Neural progenitor cell (in vitro differentiated cells): ENCODE measurements around the gene PDCD6IP. TPM values are rescaled to one million over a fixed set of nuclear protein-coding genes. Genes with fewer than 3 reads are reported as not detected.
"Not testable (repeated sequence)": the region's sequence is repeated elsewhere in the genome, so short reads cannot be mapped to it uniquely, and the experiment has no call there.

Experiments
- DNase-seq: peaks from one replicate; pipeline ENCODE4 v3.0.0-alpha.2; 2016; ENCODE audit warnings: low spot score
- H2AFZ ChIP-seq: fragments of 200-600 bp; sonication (generic); replicated peaks from 2 replicates; pipeline ENCODE4 v1.6.1; 2016; ENCODE audit warnings: antibody characterized with exemption
- H3F3A ChIP-seq: fragments of 200-600 bp; sonication (generic); 2 replicates; pipeline ENCODE4 v1.6.1; 2016; ENCODE audit warnings: antibody characterized with exemption, low read depth
- H3K27ac ChIP-seq: fragments of 200-600 bp; sonication (generic); 2 replicates; pipeline ENCODE4 v1.5.1; 2016; ENCODE audit warnings: mild to moderate bottlenecking
- H3K27me3 ChIP-seq: fragments of 200-600 bp; sonication (generic); 2 replicates; pipeline ENCODE4 v1.6.1; 2016; ENCODE audit warnings: mild to moderate bottlenecking, moderate library complexity
- H3K36me3 ChIP-seq: fragments of 200-600 bp; sonication (generic); 2 replicates; pipeline ENCODE4 v1.5.1; 2016
- H3K4me1 ChIP-seq: fragments of 200-600 bp; sonication (generic); 2 replicates; pipeline ENCODE4 v1.6.1; 2016; ENCODE audit warnings: mixed run types
- H3K4me2 ChIP-seq: fragments of 200-600 bp; sonication (generic); 2 replicates; pipeline ENCODE4 v1.6.1; 2016
- H3K4me3 ChIP-seq: fragments of 200-600 bp; sonication (generic); 2 replicates; pipeline ENCODE4 v1.5.1; 2016
- H3K79me2 ChIP-seq: fragments of 200-600 bp; sonication (generic); 2 replicates; pipeline ENCODE4 v1.6.1; 2016; ENCODE audit warnings: low read depth
- H3K9ac ChIP-seq: fragments of 200-600 bp; sonication (generic); 2 replicates; pipeline ENCODE4 v1.6.1; 2016
- H3K9me3 ChIP-seq: fragments of 200-600 bp; sonication (generic); 2 replicates; pipeline ENCODE4 v1.5.1; 2016; ENCODE audit warnings: low read depth
- H4K20me1 ChIP-seq: fragments of 200-600 bp; sonication (generic); 2 replicates; pipeline ENCODE4 v1.6.1; 2016; ENCODE audit warnings: low read depth
- H3K27ac Mint-ChIP-seq: 3 replicates; pipeline ENCODE4 v1.8.0; 2021; ENCODE audit warnings: mixed read lengths
- H3K27me3 Mint-ChIP-seq: 2 replicates; pipeline ENCODE4 v1.8.0; 2022; ENCODE audit warnings: low read depth, mild to moderate bottlenecking, inconsistent platforms, moderate library complexity, mixed read lengths; ENCODE audit not compliant: insufficient read depth
- H3K36me3 Mint-ChIP-seq: 3 replicates; pipeline ENCODE4 v1.8.0; 2021; ENCODE audit warnings: mixed read lengths
- H3K4me1 Mint-ChIP-seq: 3 replicates; pipeline ENCODE4 v1.8.0; 2021; ENCODE audit warnings: mixed read lengths
- H3K4me3 Mint-ChIP-seq: 3 replicates; pipeline ENCODE4 v1.8.0; 2021; ENCODE audit warnings: mild to moderate bottlenecking, moderate library complexity, mixed read lengths
- H3K9me3 Mint-ChIP-seq: 3 replicates; pipeline ENCODE4 v1.8.0; 2020; ENCODE audit warnings: mixed read lengths
- EZH2 ChIP-seq: fragments of 200-600 bp; sonication (generic); IDR thresholded peaks from 2 replicates; pipeline ENCODE4 v1.6.1; 2017; ENCODE audit warnings: antibody characterized with exemption, mild to moderate bottlenecking, moderate library complexity
- EZH2phosphoT487 ChIP-seq: fragments of 200-600 bp; sonication (generic); IDR thresholded peaks from 2 replicates; pipeline ENCODE4 v1.6.1; 2017; ENCODE audit warnings: antibody characterized with exemption
- total RNA-seq: library from RNA; depleted of rRNA; stranded (reverse); fragments of >200 nt; gene quantifications from 2 replicates; pipeline ENCODE4 v1.2.3, GENCODE V29; 2015; ENCODE audit warnings: low replicate concordance
- TF ChIP-seq, protein P1 (sequence below): fragments of 200-600 bp; sonication (generic); IDR thresholded peaks from 2 replicates; pipeline ENCODE4 v1.5.1; 2017; ENCODE audit warnings: antibody characterized with exemption, mild to moderate bottlenecking

Gene PDCD6IP
- total RNA-seq, 1 donor from 2014 or later = 93.7 TPM

DNA sequence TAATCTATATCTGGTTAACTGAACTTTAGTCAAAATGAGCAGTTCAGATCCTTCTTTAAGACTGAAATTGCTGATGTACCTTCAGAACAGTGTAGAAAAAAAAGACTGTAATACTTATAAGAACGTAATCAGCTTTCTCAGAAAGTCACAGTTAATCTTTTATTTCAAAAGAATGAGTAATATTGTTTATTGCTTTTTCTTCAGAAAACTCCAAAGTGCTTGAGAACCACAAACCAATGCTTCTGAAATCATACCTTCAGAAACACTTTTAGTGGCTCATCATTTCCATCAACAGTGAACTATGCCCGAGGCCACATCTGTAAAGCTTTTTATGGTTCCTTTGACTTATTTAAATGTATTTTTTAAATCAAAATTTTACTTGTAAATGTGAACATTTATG, 47.1 kb upstream of the PDCD6IP start:
- H3K36me3 Mint-ChIP-seq = peaks cover 2% of the 10 kb centered on the region
- Histone ChIP-seq H3K4me2 (no peak overlapping the region), H3K4me1 (no peaks in the 10 kb centered on the region), H3K36me3 (no peaks in the 10 kb centered on the region), H3K9ac (no peak overlapping the region), H4K20me1 (no peaks in the 10 kb centered on the region), H3F3A (no peaks in the 10 kb centered on the region), H3K9me3 (peaks cover 12% of the 10 kb centered on the region), H2AFZ (no peak overlapping the region), H3K27me3 (no peaks in the 10 kb centered on the region), H3K27ac (no peak overlapping the region), H3K79me2 (no peaks in the 10 kb centered on the region), H3K4me3 (no peak overlapping the region)
- no peak for DNase-seq
- H3K27me3 Mint-ChIP-seq = peaks cover 3% of the 10 kb centered on the region
- no peaks in the 10 kb centered on the region for H3K4me1 Mint-ChIP-seq
- peaks cover 8% of the 10 kb centered on the region for H3K9me3 Mint-ChIP-seq
- TF ChIP-seq EZH2 = no peak
- no peak for TF ChIP-seq EZH2phosphoT487
- TF ChIP-seq, protein P1, sequence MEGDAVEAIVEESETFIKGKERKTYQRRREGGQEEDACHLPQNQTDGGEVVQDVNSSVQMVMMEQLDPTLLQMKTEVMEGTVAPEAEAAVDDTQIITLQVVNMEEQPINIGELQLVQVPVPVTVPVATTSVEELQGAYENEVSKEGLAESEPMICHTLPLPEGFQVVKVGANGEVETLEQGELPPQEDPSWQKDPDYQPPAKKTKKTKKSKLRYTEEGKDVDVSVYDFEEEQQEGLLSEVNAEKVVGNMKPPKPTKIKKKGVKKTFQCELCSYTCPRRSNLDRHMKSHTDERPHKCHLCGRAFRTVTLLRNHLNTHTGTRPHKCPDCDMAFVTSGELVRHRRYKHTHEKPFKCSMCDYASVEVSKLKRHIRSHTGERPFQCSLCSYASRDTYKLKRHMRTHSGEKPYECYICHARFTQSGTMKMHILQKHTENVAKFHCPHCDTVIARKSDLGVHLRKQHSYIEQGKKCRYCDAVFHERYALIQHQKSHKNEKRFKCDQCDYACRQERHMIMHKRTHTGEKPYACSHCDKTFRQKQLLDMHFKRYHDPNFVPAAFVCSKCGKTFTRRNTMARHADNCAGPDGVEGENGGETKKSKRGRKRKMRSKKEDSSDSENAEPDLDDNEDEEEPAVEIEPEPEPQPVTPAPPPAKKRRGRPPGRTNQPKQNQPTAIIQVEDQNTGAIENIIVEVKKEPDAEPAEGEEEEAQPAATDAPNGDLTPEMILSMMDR = no peak
- no peak overlapping the region for H3K27ac Mint-ChIP-seq
- no peak overlapping the region for H3K4me3 Mint-ChIP-seq

DNA sequence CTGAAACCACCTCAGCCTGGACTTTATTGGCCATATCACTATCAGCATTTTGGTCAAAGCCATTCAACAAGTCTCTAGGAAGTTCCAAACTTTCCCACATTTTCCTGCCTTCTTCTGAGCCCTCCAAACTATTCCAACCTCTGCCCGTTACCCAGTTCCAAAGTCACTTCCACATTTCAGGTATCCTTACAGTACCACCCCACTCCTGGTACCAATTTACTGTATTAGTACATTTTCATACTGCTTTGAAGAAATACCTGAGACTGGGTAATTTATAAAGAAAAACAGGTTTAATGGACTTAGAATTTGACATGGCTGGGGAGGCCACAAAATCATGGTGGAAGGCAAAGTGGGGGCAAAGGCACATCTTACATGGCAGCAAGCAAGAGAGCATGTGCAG, 44.0 kb upstream of the PDCD6IP start:
- H3F3A ChIP-seq, H3K79me2 ChIP-seq, H3K4me1 Mint-ChIP-seq, H3K27me3 ChIP-seq, H3K9ac ChIP-seq, H3K4me2 ChIP-seq, H3K36me3 ChIP-seq, H4K20me1 ChIP-seq, H3K27ac Mint-ChIP-seq, DNase-seq, H3K27me3 Mint-ChIP-seq, H3K4me3 ChIP-seq, H3K4me1 ChIP-seq, H2AFZ ChIP-seq, H3K36me3 Mint-ChIP-seq, H3K27ac ChIP-seq, H3K4me3 Mint-ChIP-seq: not testable (repeated sequence)
- peaks cover 14% of the 10 kb centered on the region for H3K9me3 Mint-ChIP-seq
- H3K9me3 ChIP-seq = peaks cover 15% of the 10 kb centered on the region

DNA sequence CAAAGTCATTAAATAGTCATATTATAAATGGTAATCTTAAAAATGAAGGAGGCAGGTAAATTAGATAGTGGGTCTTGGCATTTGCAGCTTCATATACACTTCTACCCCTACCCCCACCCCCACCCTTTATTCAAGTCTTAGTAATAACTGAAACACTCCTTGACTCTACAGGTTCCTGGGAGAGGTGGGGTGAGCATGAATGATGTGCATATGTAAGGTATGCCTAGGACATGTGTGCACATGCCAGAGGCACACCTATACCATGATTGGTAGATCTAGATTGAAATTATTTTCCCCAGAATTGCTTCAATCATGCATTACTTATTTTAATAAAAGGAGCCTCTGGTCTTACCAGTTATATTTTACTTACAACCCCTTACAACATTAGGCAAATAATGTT, 40.1 kb upstream of the PDCD6IP start:
- no peak overlapping the region for H3K27ac Mint-ChIP-seq

DNA sequence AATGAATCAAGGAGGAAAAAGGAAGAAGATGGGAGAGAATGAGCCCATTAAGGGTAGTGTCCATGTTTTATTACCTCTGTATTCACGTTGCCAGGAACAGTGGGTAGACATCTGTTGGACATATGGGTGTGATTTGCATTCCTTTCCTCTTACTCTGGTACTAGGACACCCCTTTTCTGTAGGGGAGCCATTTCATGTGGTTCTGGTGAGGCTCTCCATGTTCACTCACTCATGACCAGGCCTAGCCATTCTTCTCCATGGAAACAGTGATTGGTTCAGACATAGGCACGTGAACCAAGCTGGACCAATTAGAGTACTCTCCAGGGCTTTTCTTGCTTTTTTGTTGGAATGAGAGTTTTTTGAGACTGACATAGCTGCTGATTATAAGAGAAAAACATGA, 39.6 kb upstream of the PDCD6IP start:
- H3K4me3 Mint-ChIP-seq = no peak overlapping the region
- H3K27me3 Mint-ChIP-seq = peaks cover 5% of the 10 kb centered on the region
- H3K9me3 Mint-ChIP-seq = peaks cover 14% of the 10 kb centered on the region
- no peaks in the 10 kb centered on the region for H3K79me2 ChIP-seq
- no peak for TF ChIP-seq EZH2
- TF ChIP-seq, protein P1 = no peak
- TF ChIP-seq EZH2phosphoT487 = no peak
- H3F3A ChIP-seq = no peaks in the 10 kb centered on the region
- H4K20me1 ChIP-seq = no peaks in the 10 kb centered on the region
- no peak overlapping the region for H3K4me2 ChIP-seq
- H3K4me3 ChIP-seq = no peak overlapping the region
- H3K9me3 ChIP-seq = peaks cover 15% of the 10 kb centered on the region
- H3K4me1 Mint-ChIP-seq = no peaks in the 10 kb centered on the region
- no peaks in the 10 kb centered on the region for H3K4me1 ChIP-seq
- no peaks in the 10 kb centered on the region for H3K36me3 ChIP-seq
- H3K27ac Mint-ChIP-seq = no peak overlapping the region
- H3K36me3 Mint-ChIP-seq = peaks cover 2% of the 10 kb centered on the region
- H3K9ac ChIP-seq = no peak overlapping the region
- H3K27me3 ChIP-seq = no peaks in the 10 kb centered on the region
- H3K27ac ChIP-seq = no peak overlapping the region
- H2AFZ ChIP-seq = peak overlapping the region; percentile 76
- DNase-seq = no peak

More for the DNA sequence above, 40.1 kb upstream of the PDCD6IP start:
- no peak overlapping the region for H3K4me3 ChIP-seq
- H3K36me3 ChIP-seq = no peaks in the 10 kb centered on the region
- no peak overlapping the region for H3K27ac ChIP-seq
- DNase-seq = no peak
- TF ChIP-seq, protein P1 = no peak
- no peak for TF ChIP-seq EZH2
- no peak for TF ChIP-seq EZH2phosphoT487
- H4K20me1 ChIP-seq = no peaks in the 10 kb centered on the region
- no peaks in the 10 kb centered on the region for H3K4me1 ChIP-seq
- Mint-ChIP-seq H3K4me3 (no peak overlapping the region), H3K4me1 (no peaks in the 10 kb centered on the region), H3K27me3 (peaks cover 5% of the 10 kb centered on the region), H3K9me3 (peaks cover 14% of the 10 kb centered on the region), H3K36me3 (peaks cover 2% of the 10 kb centered on the region)
- no peaks in the 10 kb centered on the region for H3F3A ChIP-seq
- no peaks in the 10 kb centered on the region for H3K27me3 ChIP-seq
- H3K9ac ChIP-seq = no peak overlapping the region
- peaks cover 15% of the 10 kb centered on the region for H3K9me3 ChIP-seq
- no peak overlapping the region for H3K4me2 ChIP-seq
- H2AFZ ChIP-seq = no peak overlapping the region
- H3K79me2 ChIP-seq = no peaks in the 10 kb centered on the region
